Measurements from ENCODE around the gene NR2F2.

Gene NR2F2

DNA sequence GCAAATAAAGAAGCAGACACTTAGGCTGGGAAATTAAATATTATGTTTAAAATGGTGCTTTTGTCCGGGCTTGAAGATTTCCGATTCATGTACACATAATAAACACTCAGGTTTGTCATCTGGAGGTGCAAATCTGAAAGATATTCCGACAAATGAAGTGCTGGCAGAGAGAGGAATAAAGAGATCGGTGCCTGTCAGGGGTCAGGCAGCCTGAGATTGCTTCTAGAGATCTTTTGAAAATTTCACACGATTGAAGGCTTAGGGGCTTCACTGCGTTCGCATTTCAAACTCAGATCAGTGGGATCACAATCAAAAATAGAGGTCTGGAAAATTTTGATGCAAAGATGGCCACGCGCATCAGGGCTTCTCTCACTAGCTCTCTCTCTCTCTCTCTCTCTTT is 33.2 kb downstream of the NR2F2 start:
- H3K4me3 ChIP-seq (ENCODE audit: low read depth, low read length) = no peak overlapping the region
- POLR2A ChIA-PET = no interaction called here

DNA sequence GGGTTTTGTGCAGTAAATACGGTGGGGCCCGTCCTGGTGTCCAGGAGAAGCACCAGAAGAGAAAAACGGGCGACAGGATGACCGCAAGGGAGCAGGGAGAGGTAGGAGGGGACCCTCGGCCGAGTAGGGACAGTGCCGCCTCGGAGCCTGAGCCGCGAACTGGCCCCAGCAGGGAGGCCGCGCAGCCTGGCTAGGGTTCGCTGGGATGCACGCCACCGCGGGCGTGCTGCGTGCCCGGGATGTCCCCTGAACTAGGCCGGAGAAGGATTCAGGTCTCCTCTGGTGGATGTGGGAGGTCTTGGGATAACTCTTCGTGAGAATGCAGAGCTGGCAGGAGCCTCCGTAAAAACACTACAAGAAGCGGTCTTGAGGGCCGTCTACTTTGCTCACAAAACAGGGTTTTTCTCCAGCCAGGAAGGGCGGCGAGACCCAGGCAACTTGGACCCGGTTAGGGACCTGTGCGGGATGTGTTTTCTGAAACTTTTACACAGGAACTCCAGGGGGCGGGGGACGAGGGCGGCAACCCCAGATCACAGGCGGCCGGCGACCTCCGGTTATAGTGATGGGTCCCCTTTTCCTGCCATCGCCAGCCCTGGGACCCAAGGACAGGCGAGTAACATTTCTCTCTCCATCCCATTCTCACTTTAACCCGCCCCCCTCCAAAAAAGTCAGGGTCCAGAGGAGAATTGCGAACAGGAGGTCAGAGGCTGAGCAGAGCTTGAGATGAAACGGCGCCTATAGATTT is 35.5 kb downstream of the NR2F2 start:
- no peak overlapping the region for H3K4me3 ChIP-seq (ENCODE audit: low read depth, low read length)
- no peak for DNase-seq (ENCODE audit: low read depth, low spot score)
- ChIA-PET CTCF (no interaction called here), POLR2A (no interaction called here)
- TF ChIP-seq, protein P1, sequence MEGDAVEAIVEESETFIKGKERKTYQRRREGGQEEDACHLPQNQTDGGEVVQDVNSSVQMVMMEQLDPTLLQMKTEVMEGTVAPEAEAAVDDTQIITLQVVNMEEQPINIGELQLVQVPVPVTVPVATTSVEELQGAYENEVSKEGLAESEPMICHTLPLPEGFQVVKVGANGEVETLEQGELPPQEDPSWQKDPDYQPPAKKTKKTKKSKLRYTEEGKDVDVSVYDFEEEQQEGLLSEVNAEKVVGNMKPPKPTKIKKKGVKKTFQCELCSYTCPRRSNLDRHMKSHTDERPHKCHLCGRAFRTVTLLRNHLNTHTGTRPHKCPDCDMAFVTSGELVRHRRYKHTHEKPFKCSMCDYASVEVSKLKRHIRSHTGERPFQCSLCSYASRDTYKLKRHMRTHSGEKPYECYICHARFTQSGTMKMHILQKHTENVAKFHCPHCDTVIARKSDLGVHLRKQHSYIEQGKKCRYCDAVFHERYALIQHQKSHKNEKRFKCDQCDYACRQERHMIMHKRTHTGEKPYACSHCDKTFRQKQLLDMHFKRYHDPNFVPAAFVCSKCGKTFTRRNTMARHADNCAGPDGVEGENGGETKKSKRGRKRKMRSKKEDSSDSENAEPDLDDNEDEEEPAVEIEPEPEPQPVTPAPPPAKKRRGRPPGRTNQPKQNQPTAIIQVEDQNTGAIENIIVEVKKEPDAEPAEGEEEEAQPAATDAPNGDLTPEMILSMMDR (IDR thresholded peaks at IDR 0.05; ENCODE audit: insufficient read depth, low read length, missing control alignments) = no peak

More for the DNA sequence above, 33.2 kb downstream of the NR2F2 start:
- TF ChIP-seq, protein P1 (IDR thresholded peaks at IDR 0.05; ENCODE audit: insufficient read depth, low read length, missing control alignments) = no peak
- no peak for DNase-seq (ENCODE audit: low read depth, low spot score)
- CTCF ChIA-PET = interaction anchor here (0.8 to 1.2 kb wide), 2 partner anchors 9 to 35 kb away, joined by 3 to 7 read pairs; no protein-coding TSS in a partner anchor

- ChIA-PET POLR2A (no interaction called here), CTCF (interaction anchor here (1.3 kb wide), 1 partner anchor 11 kb away, joined by 3 read pairs; no protein-coding TSS in a partner anchor)
- DNase-seq (ENCODE audit: low read depth, low spot score) = no peak
- no peak overlapping the region for H3K4me3 ChIP-seq (ENCODE audit: low read depth, low read length)
- TF ChIP-seq, protein P1 (IDR thresholded peaks at IDR 0.05; ENCODE audit: insufficient read depth, low read length, missing control alignments) = no peak
Measured at GRCh38 chr15:96366526-96366877, 36.0 kb downstream of the NR2F2 start.

DNA sequence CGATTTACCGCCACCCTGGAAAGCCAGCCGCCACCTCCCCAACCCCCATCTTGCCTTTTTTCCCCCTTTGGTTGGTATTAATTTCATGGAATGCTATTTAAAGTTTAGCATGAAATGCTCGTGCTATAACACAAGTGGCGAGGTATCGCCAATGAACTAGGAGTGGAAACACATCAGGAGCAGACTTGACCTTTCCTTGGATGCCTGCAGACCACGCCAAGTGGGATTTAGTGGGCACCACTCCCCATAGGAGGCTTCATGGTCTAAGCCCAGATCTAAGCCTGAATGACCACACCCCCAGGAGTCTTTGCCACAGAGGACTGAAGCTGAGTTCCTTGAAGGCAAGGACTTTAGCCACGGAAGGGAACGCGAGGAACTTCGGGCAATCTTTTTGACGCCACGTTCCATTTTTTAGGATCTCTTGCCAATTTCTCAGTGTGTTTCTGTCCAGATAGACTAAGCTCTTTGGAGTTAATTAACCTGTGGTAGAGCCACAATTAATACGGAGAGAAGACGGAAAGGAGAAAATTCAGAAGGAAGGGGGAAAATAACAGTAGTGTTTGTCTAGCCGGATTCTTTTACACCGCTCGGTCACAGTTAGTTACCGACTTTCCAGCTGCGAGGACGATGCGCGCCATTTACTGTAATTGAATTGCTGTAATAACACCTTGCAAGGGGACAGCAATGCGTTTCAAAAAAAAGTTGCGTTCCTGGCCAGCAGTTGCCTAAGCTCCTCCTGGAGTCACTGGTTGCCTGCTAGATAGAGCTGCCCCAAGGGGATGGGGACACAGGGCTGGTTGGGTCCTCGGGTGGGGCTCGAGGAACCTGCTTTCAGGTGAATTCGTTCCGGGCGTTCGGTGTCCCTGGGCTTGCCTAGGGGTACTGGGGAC is 37.1 kb downstream of the NR2F2 start:
- POLR2A ChIA-PET = no interaction called here
- TF ChIP-seq, protein P1 (IDR thresholded peaks at IDR 0.05; ENCODE audit: insufficient read depth, low read length, missing control alignments) = no peak
- no peak overlapping the region for H3K4me3 ChIP-seq (ENCODE audit: low read depth, low read length)
- CTCF ChIA-PET = interaction anchor here (1.3 to 2.0 kb wide), 2 partner anchors 10 to 12 kb away, joined by 3 to 9 read pairs; no protein-coding TSS in a partner anchor
- DNase-seq (ENCODE audit: low read depth, low spot score) = no peak

GRCh38 chr15:96369351-96369750 is 38.9 kb downstream of the NR2F2 start:
- no peak overlapping the region for H3K4me3 ChIP-seq (ENCODE audit: low read depth, low read length)
- POLR2A ChIA-PET = no interaction called here
- no peak for DNase-seq (ENCODE audit: low read depth, low spot score)
- TF ChIP-seq, protein P1 (IDR thresholded peaks at IDR 0.05; ENCODE audit: insufficient read depth, low read length, missing control alignments) = no peak
- CTCF ChIA-PET = no interaction called here
